HepG2 (cell line): ENCODE measurements around the gene CSMD2. TPM values are rescaled to one million over a fixed set of nuclear protein-coding genes. Genes with fewer than 3 reads are reported as not detected.

Source experiments
- ATAC-seq: fragments of 200-7000 bp; cut with Tn5 transposase; 3 replicates; pipeline ENCODE4 v1.9.1; 2020; ENCODE audit warnings: mild to moderate bottlenecking, moderate library complexity
- Bru-seq: library from RNA; stranded (reverse); fragments of 400-500 nt; gene quantifications from one replicate; lab custom pipeline; 2021; lab: Mats Ljungman, UMichigan
- BruChase-seq, 2 experiments: library from RNA; stranded (reverse); fragments of 400-500 nt; gene quantifications; one replicate each; lab custom pipeline; 2021; lab: Mats Ljungman, UMichigan
- BruUV-seq: library from RNA; stranded (reverse); fragments of 400-500 nt; replicated peaks from 2 replicates; lab custom pipeline; 2021; lab: Mats Ljungman, UMichigan
- CTCF ChIA-PET: fragments of 300-600 bp; formaldehyde crosslinking; extraction: SDS; loops from one replicate; lab custom pipeline; 2021; ENCODE audit warnings: low total read pairs, inconsistent platforms, low intra/inter-chr PET ratio; lab: Yijun Ruan, JAX
- POLR2A ChIA-PET: fragments of 350-600 bp; sonication (Branson Sonifier 250); formaldehyde crosslinking; loops from one replicate; lab custom pipeline; 2020; ENCODE audit warnings: antibody characterized with exemption, inconsistent platforms; lab: Yijun Ruan, JAX
- DNase-seq: peaks from one replicate; pipeline ENCODE4 v3.0.0-alpha.2; 2015; ENCODE audit warnings: low spot score
- FAIRE-seq: peaks from 3 replicates; lab custom pipeline; 2011; peaks lifted over from hg19 to GRCh38; lab: Jason Lieb, UNC
- H2AFZ ChIP-seq: one replicate; pipeline ENCODE4 v1.6.1; 2011; ENCODE audit warnings: low read length, inconsistent platforms
- H3K27ac ChIP-seq: fragments of 300-600 bp; 3 replicates; pipeline ENCODE4 v1.8.0; 2011; ENCODE audit warnings: mixed run types, mild to moderate bottlenecking, mixed read lengths, low read length, inconsistent platforms; ENCODE audit not compliant: insufficient read depth; ENCODE audit errors: extremely low read length
- H3K27me3 ChIP-seq, 2 experiments: fragments of 200-600 bp in 1 of 2; 2 replicates in 1 of 2; 3 replicates in 1 of 2; pipeline versions ENCODE4 v1.6.0 to v1.8.0; 2011; ENCODE audit warnings: low read length in 2 of 2, mild to moderate bottlenecking in 2 of 2, moderate library complexity in 2 of 2, inconsistent platforms in 1 of 2; ENCODE audit not compliant: insufficient read depth in 2 of 2, control insufficient read depth in 1 of 2
- H3K36me3 ChIP-seq, 2 experiments: fragments of 200-600 bp in 1 of 2; replicated peaks in 1 of 2; 2 replicates in 1 of 2; 3 replicates in 1 of 2; pipeline versions ENCODE4 v1.5.1 to v1.8.0; 2011; ENCODE audit warnings: low read length in 2 of 2, inconsistent platforms in 1 of 2; ENCODE audit not compliant: insufficient read depth in 2 of 2, control insufficient read depth in 1 of 2
- H3K4me1 ChIP-seq: 2 replicates; pipeline ENCODE4 v1.5.1; 2012; ENCODE audit warnings: low read length, inconsistent platforms; ENCODE audit not compliant: insufficient read depth
- H3K4me2 ChIP-seq: 2 replicates; pipeline ENCODE4 v1.6.0; 2011; ENCODE audit warnings: low read depth, low read length, inconsistent platforms
- H3K4me3 ChIP-seq, 3 experiments: fragments of 200-600 bp in 1 of 3; sonication (generic), shearing (Covaris generic) in 1 of 3; replicated peaks in 1 of 3; 2 replicates each; pipeline ENCODE4 v1.5.1; 2011 to 2016; ENCODE audit warnings: low read length in 3 of 3, inconsistent platforms in 2 of 3, low read depth in 2 of 3, mild to moderate bottlenecking in 2 of 3, control low read depth in 1 of 3, mixed read lengths in 1 of 3; ENCODE audit not compliant: insufficient read depth in 1 of 3
- H3K79me2 ChIP-seq: one replicate; pipeline ENCODE4 v1.6.1; 2011; ENCODE audit warnings: low read length, inconsistent platforms; ENCODE audit not compliant: insufficient read depth
- H3K9ac ChIP-seq: 2 replicates; pipeline ENCODE4 v1.6.0; 2011; ENCODE audit warnings: mild to moderate bottlenecking, low read depth, low read length, inconsistent platforms; ENCODE audit not compliant: insufficient read depth
- H3K9me3 ChIP-seq: 2 replicates; pipeline ENCODE4 v1.5.1; 2012; ENCODE audit warnings: mild to moderate bottlenecking, low read length
- H4K20me1 ChIP-seq: 2 replicates; pipeline ENCODE4 v1.6.0; 2011; ENCODE audit warnings: inconsistent platforms, mild to moderate bottlenecking, low read length, moderate library complexity; ENCODE audit not compliant: insufficient read depth
- HCFC1 ChIP-seq: fragments of 150-350 bp; IDR thresholded peaks from 2 replicates; pipeline ENCODE4 v1.6.1; 2014; ENCODE audit warnings: low read depth, low read length
- ZNF644 ChIP-seq: IDR thresholded peaks from 2 replicates; pipeline ENCODE4 v1.6.1; 2016; ENCODE audit warnings: low read depth
- ZNF709 ChIP-seq: sonication (generic); formaldehyde crosslinking; IDR thresholded peaks from 2 replicates; pipeline ENCODE4 v1.5.0; 2020; ENCODE audit warnings: mild to moderate bottlenecking, missing genetic modification reagents
- WGBS: methylation state at CpG from one replicate; pipeline ENCODE4 v1.1.6; 2017; ENCODE audit warnings: low lambda C conversion rate; 5-methylcytosine and 5-hydroxymethylcytosine counted together
- in situ Hi-C: cut with HindIII; loops from 2 replicates; pipeline ENCODE4 v1.10.0; 2017; ENCODE audit warnings: low pct_unique_long_range_greater_than_20kb; ENCODE audit not compliant: extremely low pct_ligation_motif_present
- intact Hi-C: fragments of 100-400 bp; cut with micrococcal nuclease; formaldehyde crosslinking; loops from one replicate; pipeline ENCODE4 v1.10.0; 2022; ENCODE audit not compliant: unreplicated experiment
- long read RNA-seq, 2 experiments: library from RNA in 1 of 2; library from polyadenylated mRNA in 1 of 2; stranded (forward) in 1 of 2; unstranded in 1 of 2; transcript quantifications; one replicate each; pipeline ENCODE4 v2.0.0, GENCODE V29; 2019 to 2022
- polyA minus RNA-seq, 3 experiments: library from RNA; depleted of rRNA, polyadenylated mRNA; stranded (reverse); fragments of >200 nt; gene quantifications; 2 replicates each; pipeline ENCODE4 v1.2.3, GENCODE V29; 2011; ENCODE audit warnings: low replicate concordance in 1 of 3
- polyA plus RNA-seq, 8 experiments: library from polyadenylated mRNA; depleted of rRNA in 3 of 8; stranded (reverse) in 7 of 8; unstranded in 1 of 8; fragments of >200 nt; fragmentation: Illumina TruSeq in 4 of 8; extraction: Trizol in 4 of 8; gene quantifications; 2 replicates each; pipeline versions ENCODE4 v1.2.1 to v1.2.3, GENCODE V29; 2011 to 2016; ENCODE audit warnings: low read depth in 4 of 8, missing spikeins in 1 of 8, mixed read lengths in 1 of 8; ENCODE audit not compliant: insufficient read depth in 1 of 8
- total RNA-seq, 5 experiments: library from RNA; depleted of rRNA; stranded (reverse); fragments of >200 nt; fragmentation: Illumina TruSeq; extraction: Trizol; gene quantifications; 2 replicates each; pipeline ENCODE4 v1.2.3, GENCODE V29; 2016; ENCODE audit warnings: low read depth in 1 of 5
- TF ChIP-seq, protein P1 (sequence below): sonication (generic); formaldehyde crosslinking; IDR thresholded peaks from 2 replicates; pipeline ENCODE4 v1.4.0; 2020; ENCODE audit warnings: low read depth, missing genetic modification reagents
- TF ChIP-seq, protein P2 (sequence below): sonication (generic); formaldehyde crosslinking; IDR thresholded peaks from 2 replicates; pipeline ENCODE4 v1.8.0; 2022; ENCODE audit warnings: mild to moderate bottlenecking, missing genetic modification reagents; ENCODE audit not compliant: insufficient replicate concordance

Gene CSMD2
- total RNA-seq (2016; rRNA removed; fragmentation: Illumina TruSeq; extraction: Trizol): not detected in 2 replicates
- not detected in 2 replicates for total RNA-seq (2016; cell fraction: cytosol; rRNA removed; fragmentation: Illumina TruSeq; extraction: Trizol; ENCODE audit: low read depth)
- total RNA-seq (2016; cell fraction: insoluble cytoplasmic fraction; rRNA removed; fragmentation: Illumina TruSeq; extraction: Trizol): not detected in 2 replicates
- not detected in 2 replicates for total RNA-seq (2016; cell fraction: membrane; rRNA removed; fragmentation: Illumina TruSeq; extraction: Trizol)
- not detected in 2 replicates for total RNA-seq (2016; cell fraction: nucleus; rRNA removed; fragmentation: Illumina TruSeq; extraction: Trizol)
- not detected in 2 replicates for polyA plus RNA-seq (2011; rRNA removed)
- not detected in 2 replicates for polyA plus RNA-seq (2011; cell fraction: cytosol; rRNA removed)
- not detected in 2 replicates for polyA plus RNA-seq (2011; cell fraction: nucleus; rRNA removed)
- not detected in 2 replicates for polyA plus RNA-seq (2012)
- polyA plus RNA-seq (2016; cell fraction: cytosol; fragmentation: Illumina TruSeq; extraction: Trizol; ENCODE audit: low read depth): not detected in 2 replicates
- polyA plus RNA-seq (2016; cell fraction: insoluble cytoplasmic fraction; fragmentation: Illumina TruSeq; extraction: Trizol; ENCODE audit: low read depth): not detected in 2 replicates
- polyA plus RNA-seq (2016; cell fraction: membrane; fragmentation: Illumina TruSeq; extraction: Trizol; ENCODE audit: low read depth): not detected in 2 replicates
- polyA plus RNA-seq (2016; cell fraction: nucleus; fragmentation: Illumina TruSeq; extraction: Trizol; ENCODE audit: insufficient read depth, low read depth): not detected in 2 replicates
- 0.16 TPM in 1 of 2 replicates, not detected in the other for polyA minus RNA-seq (2011; rRNA and poly(A)+ RNA removed; ENCODE audit: low replicate concordance)
- not detected in 2 replicates for polyA minus RNA-seq (2011; cell fraction: cytosol; rRNA and poly(A)+ RNA removed)
- polyA minus RNA-seq (2011; cell fraction: nucleus; rRNA and poly(A)+ RNA removed): not detected in 2 replicates
- Bru-seq, nascent RNA: percentile 1 among the genes with signal in this experiment
- percentile 0 among the genes with signal in this experiment for BruChase-seq, experiment 1, labeled RNA remaining after a 6-hour chase
- percentile 2 among the genes with signal in this experiment for BruChase-seq, experiment 2, labeled RNA remaining after a 2-hour chase
- long read RNA-seq, experiment 1: 0 reads
- long read RNA-seq, experiment 2: 0 reads

DNA sequence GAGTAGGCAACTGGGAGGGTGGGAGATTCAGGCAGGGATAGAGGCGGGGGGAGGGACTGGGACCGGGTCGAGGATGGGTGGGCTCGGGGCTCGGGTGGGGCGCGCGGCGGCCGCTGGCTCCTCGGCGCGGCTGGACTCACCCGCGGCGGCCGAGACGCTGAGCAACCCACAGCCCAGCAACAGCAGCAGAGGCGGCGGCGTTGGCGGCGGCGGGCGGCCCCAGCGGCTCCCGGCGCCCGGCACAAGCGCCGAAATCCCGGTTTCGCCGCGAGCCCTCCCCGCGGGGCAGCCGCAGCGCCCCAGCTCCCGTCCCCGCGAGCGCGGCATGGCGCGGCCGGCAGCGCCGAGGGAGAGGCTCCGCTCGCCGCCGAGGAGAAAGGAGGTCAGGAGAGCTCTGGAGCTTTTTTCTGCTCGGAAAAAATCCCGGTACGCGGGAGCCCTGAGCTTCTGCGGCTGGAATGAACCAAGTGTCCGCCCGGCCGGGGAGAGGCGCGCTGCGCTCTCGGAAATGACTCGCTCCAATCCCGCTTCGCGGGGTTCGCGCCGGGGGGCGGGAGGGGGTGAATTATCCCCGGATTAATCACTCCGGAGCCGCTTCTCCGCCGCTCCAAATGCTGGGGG lies at the start of gene CSMD2:
Gene CSMD2 (minus strand): TSS at position 460 of the 621 bp plus-strand sequence. CDS start 133 bp downstream, at position 327.
- 25% methylated on average over 16 of the region's 78 CpGs for WGBS
- no TSS peak for BruUV-seq
- H3K9ac ChIP-seq: no peak within 1 kb of the TSS
- POLR2A ChIA-PET: no interaction called here
- no peak for TF ChIP-seq HCFC1
- no peak for TF ChIP-seq ZNF644 (CRISPR knock-in tag)
- TF ChIP-seq, protein P1, sequence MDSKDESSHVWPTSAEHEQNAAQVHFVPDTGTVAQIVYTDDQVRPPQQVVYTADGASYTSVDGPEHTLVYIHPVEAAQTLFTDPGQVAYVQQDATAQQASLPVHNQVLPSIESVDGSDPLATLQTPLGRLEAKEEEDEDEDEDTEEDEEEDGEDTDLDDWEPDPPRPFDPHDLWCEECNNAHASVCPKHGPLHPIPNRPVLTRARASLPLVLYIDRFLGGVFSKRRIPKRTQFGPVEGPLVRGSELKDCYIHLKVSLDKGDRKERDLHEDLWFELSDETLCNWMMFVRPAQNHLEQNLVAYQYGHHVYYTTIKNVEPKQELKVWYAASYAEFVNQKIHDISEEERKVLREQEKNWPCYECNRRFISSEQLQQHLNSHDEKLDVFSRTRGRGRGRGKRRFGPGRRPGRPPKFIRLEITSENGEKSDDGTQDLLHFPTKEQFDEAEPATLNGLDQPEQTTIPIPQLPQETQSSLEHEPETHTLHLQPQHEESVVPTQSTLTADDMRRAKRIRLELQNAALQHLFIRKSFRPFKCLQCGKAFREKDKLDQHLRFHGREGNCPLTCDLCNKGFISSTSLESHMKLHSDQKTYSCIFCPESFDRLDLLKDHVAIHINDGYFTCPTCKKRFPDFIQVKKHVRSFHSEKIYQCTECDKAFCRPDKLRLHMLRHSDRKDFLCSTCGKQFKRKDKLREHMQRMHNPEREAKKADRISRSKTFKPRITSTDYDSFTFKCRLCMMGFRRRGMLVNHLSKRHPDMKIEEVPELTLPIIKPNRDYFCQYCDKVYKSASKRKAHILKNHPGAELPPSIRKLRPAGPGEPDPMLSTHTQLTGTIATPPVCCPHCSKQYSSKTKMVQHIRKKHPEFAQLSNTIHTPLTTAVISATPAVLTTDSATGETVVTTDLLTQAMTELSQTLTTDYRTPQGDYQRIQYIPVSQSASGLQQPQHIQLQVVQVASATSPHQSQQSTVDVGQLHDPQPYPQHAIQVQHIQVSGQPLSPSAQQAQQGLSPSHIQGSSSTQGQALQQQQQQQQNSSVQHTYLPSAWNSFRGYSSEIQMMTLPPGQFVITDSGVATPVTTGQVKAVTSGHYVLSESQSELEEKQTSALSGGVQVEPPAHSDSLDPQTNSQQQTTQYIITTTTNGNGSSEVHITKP (CRISPR knock-in tag): peak; percentile 75; the same call in 1 of the 2 replicates
- TF ChIP-seq, protein P2, sequence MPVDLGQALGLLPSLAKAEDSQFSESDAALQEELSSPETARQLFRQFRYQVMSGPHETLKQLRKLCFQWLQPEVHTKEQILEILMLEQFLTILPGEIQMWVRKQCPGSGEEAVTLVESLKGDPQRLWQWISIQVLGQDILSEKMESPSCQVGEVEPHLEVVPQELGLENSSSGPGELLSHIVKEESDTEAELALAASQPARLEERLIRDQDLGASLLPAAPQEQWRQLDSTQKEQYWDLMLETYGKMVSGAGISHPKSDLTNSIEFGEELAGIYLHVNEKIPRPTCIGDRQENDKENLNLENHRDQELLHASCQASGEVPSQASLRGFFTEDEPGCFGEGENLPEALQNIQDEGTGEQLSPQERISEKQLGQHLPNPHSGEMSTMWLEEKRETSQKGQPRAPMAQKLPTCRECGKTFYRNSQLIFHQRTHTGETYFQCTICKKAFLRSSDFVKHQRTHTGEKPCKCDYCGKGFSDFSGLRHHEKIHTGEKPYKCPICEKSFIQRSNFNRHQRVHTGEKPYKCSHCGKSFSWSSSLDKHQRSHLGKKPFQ (CRISPR knock-in tag): no peak
- TF ChIP-seq ZNF709 (CRISPR knock-in tag): no peak
- in situ Hi-C loops (loop anchor here (25.0 kb wide), 1 partner anchor 528 kb away; no protein-coding TSS in a partner anchor), intact Hi-C loops (no loop called here)
- H2AFZ ChIP-seq: no peak within 1 kb of the TSS
- CTCF ChIA-PET: no interaction called here
- no peak within 1 kb of the TSS for H3K4me2 ChIP-seq
- no peaks in the 10 kb centered on the region; the same call in 1 of the 2 replicates for H4K20me1 ChIP-seq
- H3K27me3 ChIP-seq: peaks cover 3 to 44% of the 10 kb centered on the region in 2 experiments; a peak in 3 of 5 replicates
- H3K9me3 ChIP-seq: no peaks in the 10 kb centered on the region
- no peak within 1 kb of the TSS; a peak in 1 of 6 replicates for H3K4me3 ChIP-seq
- no peaks in the 10 kb centered on the region for H3K4me1 ChIP-seq
- no peak for DNase-seq
- no peak within 1 kb of the TSS for H3K27ac ChIP-seq
- H3K36me3 ChIP-seq: no peaks in the 10 kb centered on the region
- H3K79me2 ChIP-seq: no peaks in the 10 kb centered on the region
- no peak for ATAC-seq
- no peak for FAIRE-seq
